HL-60/S4 (cell line): ENCODE results near the gene PPP1R1B.

Experiments used
- in situ Hi-C: fragments of 300-500 bp; cut with MboI; formaldehyde crosslinking; loops from 2 replicates; pipeline ENCODE4 v1.14.3; 2022; ENCODE audit warnings: low sequenced_read_pairs

Gene PPP1R1B

DNA sequence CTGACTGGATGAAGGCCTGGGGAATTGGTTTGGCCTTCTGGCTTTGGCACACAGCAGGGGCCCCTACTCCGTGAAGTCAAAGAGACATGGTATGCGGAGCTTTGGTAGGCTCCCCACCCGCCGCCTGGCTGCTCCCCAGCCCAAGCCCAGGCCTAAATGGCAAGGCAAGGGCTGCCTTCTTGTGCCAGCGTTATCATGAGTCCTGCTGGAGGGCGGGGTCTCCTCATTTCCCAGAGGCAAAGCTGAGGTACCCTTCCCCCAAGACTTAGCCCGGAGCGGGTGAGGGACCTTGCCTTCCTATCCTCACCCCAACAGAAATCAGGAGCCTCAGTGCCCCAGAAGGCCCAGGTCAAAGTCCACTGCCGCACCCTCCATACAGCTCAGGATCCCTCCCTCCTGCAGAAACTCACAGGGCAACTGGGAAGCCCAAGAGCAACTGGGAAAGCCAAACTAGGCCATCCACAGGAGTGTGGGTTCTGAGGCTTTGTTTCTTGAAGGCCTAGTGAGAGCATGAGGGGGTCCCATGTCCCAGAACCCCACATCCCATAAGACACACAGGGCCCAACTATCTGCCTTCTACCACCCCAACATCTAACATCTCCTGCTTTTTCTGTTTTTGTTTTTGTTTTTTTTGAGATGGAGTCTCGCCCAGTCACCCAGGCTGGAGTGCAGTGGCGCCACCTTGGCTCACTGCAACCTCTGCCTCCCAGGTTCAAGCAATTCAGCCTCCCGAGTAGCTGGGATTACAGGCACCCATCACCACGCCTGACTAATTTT is 51.8 kb downstream of the PPP1R1B start:
- in situ Hi-C loops, result no loop called here

DNA sequence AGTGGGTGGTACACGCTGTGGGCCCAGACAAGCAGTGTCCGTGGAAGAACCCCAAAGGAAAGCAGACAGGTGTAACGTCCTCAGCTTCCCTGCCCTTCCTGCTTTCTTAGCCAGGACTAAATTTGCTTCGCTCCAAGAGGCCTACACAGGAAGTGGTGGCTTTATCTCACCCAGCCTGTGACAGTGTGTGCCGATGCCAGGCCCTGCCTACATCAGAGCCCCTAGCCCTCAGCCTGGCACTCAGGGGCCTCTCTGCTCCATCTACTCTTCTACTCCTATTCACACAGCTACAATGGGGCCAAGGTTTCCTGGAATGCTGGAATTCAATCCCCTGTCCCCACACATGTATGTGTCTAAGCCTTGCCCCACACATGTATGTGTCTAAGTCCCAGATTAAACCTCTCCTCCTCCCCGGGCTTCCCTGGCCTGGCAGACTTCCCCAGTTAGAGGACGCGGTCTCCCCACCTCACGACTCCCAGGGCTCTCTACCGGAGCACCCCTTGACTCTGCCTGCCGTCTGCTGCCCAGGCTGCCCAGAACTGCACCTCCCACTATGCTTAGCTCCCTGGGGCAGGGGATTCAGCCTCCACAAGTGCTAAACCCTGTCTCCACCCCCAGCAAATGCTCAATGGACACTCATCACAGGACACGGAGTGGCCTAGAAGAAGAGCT is 52.9 kb downstream of the PPP1R1B start:
- in situ Hi-C loops, result loop anchor here (10.0 kb wide), 1 partner anchor 65 kb away; no protein-coding TSS in a partner anchor

DNA sequence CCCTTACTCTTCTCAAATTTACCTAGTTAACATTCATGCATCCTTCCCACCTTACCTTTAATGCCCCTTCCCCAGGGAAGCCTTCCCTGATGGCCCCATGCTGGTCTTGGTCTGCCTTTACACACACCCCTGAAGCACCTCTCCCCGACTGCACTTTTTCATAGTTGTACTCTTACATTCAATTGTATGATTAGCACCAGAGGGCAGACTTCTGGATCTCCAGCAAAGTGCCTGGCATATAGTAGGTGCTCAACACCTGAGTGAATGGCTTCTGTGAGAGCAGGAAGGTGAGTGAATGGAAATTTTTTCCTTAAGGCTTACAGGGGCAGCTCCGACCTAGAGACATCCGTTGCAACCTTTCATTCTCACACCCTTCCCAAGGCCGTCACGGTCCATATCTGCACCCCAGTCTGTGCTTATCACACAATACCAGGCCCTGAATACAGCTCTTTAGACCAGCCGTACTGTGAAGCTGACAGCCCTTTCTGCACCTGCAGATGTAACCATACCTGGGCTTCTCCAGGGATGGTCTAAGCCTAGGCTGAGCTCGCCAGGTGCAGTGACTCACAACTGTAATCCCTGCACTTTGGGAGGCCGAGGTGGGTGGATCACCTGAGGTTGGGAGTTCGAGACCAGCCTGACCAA is 56.7 kb downstream of the PPP1R1B start:
- in situ Hi-C loops, result loop anchor here (10.0 kb wide), 1 partner anchor 61 kb away; no protein-coding TSS in a partner anchor

DNA sequence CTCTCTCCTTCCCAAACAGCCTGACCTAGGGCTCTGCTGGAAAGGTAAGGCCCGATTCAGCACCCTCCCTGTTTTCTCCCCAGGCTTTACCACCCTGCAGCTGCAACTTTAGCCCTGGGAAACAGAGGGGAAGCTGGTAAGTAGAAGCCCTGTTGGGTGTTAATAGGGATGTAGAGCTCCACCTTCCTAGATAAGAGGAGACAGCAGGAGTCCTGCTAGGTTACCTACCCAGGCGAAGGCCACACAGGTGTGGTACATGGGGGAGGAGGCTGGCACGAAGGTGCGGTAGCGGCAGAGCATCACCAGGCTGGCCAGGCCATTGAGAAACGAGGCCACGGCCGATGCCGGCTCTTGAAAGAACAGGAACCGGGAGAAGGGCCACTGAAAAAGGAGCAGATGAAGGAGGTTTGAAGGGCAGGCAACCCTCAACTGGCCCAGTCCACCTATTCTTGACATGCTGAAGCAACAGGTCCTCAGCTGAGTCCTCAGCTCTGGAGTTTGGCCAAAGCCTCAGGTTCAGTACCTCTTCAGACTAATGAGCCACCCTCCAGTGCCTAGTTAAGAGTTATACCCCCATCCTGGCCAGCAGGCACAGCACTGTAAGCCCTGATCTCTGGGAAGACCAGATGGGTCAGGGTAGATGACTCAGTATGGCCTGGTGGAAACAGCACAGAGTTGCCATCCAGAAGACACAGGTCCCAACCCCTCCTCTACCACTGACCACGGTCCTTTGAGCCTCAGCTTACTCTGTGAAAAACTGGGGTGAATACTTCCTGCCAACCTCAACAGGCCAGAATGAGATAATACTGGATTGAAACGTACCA is 57.8 kb downstream of the PPP1R1B start:
- in situ Hi-C loops, result loop anchor here (10.0 kb wide), 1 partner anchor 60 kb away; no protein-coding TSS in a partner anchor
